ENCODE results near the gene CDRT15.

Gene CDRT15

DNA sequence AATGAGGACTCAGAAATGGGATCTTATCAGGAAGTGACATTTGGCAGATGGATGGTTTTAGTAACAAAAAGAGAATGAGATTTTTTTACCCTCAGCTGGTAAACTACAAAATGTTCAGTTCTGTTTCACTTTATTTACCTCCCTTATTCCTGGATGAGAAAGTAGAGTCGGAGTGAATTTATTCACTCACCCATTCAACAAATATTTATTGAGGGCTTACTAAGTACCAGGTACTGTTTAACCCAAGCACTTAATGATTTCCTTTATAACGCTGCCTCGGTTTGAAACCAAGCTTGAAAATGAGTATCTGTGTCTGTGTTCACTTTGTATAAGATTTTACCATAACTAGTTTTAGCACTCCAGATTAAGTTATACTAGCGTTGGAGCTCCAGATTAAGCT is 38.1 kb downstream of the CDRT15 start:
- no peaks in the 10 kb centered on the region for H3K9me3 ChIP-seq (ENCODE audit: control insufficient read depth, insufficient read depth, low read depth, low read length)
- ChIA-PET POLR2A (no interaction called here), CTCF (interaction anchor here (0.8 kb wide), 1 partner anchor 33 kb away, joined by 4 read pairs; no protein-coding TSS in a partner anchor)
- no peaks in the 10 kb centered on the region for H3K36me3 ChIP-seq (ENCODE audit: control insufficient read depth in 2 of 2, insufficient read depth in 1 of 2, low read length in 2 of 2)
- no peak for TF ChIP-seq ZBTB7A (tag by site-specific recombination; IDR thresholded peaks at IDR 0.05; ENCODE audit: low read depth)
- TF ChIP-seq ZNF707 (tag by site-specific recombination; IDR thresholded peaks at IDR 0.05): no peak
- no peak for TF ChIP-seq BCL11A (tag by site-specific recombination; IDR thresholded peaks at IDR 0.05; ENCODE audit: low read depth)
- TF ChIP-seq ZNF549 (tag by site-specific recombination; IDR thresholded peaks at IDR 0.05): no peak
- no peak for TF ChIP-seq ZNF157 (tag by site-specific recombination; IDR thresholded peaks at IDR 0.05)
- TF ChIP-seq, protein P1, sequence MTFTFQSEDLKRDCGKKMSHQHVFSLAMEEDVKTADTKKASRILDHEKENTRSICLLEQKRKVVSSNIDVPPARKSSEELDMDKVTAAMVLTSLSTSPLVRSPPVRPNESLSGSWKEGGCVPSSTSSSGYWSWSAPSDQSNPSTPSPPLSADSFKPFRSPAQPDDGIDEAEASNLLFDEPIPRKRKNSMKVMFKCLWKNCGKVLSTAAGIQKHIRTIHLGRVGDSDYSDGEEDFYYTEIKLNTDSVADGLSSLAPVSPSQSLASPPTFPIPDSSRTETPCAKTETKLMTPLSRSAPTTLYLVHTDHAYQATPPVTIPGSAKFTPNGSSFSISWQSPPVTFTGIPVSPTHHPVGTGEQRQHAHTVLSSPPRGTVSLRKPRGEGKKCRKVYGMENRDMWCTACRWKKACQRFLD (tag by site-specific recombination; IDR thresholded peaks at IDR 0.05): no peak
- no peak for TF ChIP-seq SP3 (tag by site-specific recombination; IDR thresholded peaks at IDR 0.05)
- no peak for TF ChIP-seq ZNF514 (tag by site-specific recombination; IDR thresholded peaks at IDR 0.05)
- no peak overlapping the region for H3K27ac ChIP-seq (ENCODE audit: extremely low read depth, low read depth, low read length)
- H3K4me3 ChIP-seq (ENCODE audit: low read depth, low read length): no peak overlapping the region
- peaks cover 10% of the 10 kb centered on the region for H3K4me1 ChIP-seq (ENCODE audit: control insufficient read depth, insufficient read depth, low read length)

DNA sequence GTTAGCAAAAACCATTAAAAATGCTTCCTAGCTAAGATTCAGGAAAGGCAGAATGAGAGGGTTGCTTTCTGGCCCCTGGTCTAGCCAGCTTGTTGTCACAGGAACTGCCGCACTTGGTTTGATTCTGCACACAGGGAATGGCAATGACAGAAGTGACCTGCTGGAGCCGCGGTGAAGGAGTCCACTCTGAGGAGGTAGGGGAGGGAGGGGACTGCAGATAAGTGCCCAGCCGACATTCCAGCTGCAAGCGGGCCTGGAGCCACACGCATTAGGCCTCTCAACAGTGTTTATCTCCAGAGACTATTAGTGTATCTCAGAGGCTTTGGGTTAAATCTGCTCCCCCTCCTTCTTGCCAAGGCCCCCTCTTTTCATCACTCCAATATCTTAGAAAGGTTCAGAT is 38.6 kb downstream of the CDRT15 start:
- Histone ChIP-seq H3K27ac (ENCODE audit: extremely low read depth, low read depth, low read length) (no peak overlapping the region), H3K4me3 (ENCODE audit: low read depth, low read length) (no peak overlapping the region), H3K36me3 (ENCODE audit: control insufficient read depth in 2 of 2, insufficient read depth in 1 of 2, low read length in 2 of 2) (no peaks in the 10 kb centered on the region), H3K9me3 (ENCODE audit: control insufficient read depth, insufficient read depth, low read depth, low read length) (no peaks in the 10 kb centered on the region), H3K4me1 (ENCODE audit: control insufficient read depth, insufficient read depth, low read length) (peaks cover 10% of the 10 kb centered on the region)
- ChIA-PET POLR2A (no interaction called here), CTCF (interaction anchor here (0.6 to 0.9 kb wide), 5 partner anchors 9 to 342 kb away, joined by 3 to 5 read pairs (median 4); no protein-coding TSS in a partner anchor)
- TF ChIP-seq YY2 (tag by site-specific recombination; IDR thresholded peaks at IDR 0.05) (no peak), ZNF37A (tag by site-specific recombination; IDR thresholded peaks at IDR 0.05) (no peak), ZNF366 (tag by site-specific recombination; conservative IDR thresholded peaks at IDR 0.05) (no peak), GFI1B (tag by site-specific recombination; IDR thresholded peaks at IDR 0.05) (no peak), BCL11B (tag by site-specific recombination; IDR thresholded peaks at IDR 0.05; ENCODE audit: low read depth) (no peak), ZNF561 (tag by site-specific recombination; IDR thresholded peaks at IDR 0.05; ENCODE audit: borderline replicate concordance) (no peak), ZNF623 (tag by site-specific recombination; IDR thresholded peaks at IDR 0.05) (no peak), ZNF24 (tag by site-specific recombination; IDR thresholded peaks at IDR 0.05) (no peak), ZXDB (tag by site-specific recombination; IDR thresholded peaks at IDR 0.05) (no peak), EGR2 (tag by site-specific recombination; IDR thresholded peaks at IDR 0.05; ENCODE audit: low read depth) (no peak)
- TF ChIP-seq, protein P2, sequence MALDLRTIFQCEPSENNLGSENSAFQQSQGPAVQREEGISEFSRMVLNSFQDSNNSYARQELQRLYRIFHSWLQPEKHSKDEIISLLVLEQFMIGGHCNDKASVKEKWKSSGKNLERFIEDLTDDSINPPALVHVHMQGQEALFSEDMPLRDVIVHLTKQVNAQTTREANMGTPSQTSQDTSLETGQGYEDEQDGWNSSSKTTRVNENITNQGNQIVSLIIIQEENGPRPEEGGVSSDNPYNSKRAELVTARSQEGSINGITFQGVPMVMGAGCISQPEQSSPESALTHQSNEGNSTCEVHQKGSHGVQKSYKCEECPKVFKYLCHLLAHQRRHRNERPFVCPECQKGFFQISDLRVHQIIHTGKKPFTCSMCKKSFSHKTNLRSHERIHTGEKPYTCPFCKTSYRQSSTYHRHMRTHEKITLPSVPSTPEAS (tag by site-specific recombination; IDR thresholded peaks at IDR 0.05): no peak

DNA sequence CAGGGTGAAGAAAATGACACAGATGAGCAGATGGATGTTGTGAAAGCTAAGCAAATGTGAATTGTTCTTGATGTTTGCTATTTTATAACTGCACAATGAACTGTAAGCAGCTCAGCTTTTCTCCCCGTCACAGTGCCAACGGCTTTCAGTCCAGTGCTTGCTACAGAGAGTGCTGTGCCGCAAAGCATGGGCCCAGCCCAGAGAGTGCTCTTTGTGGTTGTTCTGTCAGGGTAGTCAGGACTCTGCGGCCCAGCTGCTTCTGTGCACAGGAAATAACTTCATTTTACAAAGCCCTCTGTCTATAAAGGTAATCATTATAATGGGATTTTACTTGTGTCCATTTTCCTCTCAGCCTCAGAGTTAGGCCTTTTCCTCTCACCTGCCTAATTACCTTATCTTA is 39.1 kb downstream of the CDRT15 start:
- H3K4me1 ChIP-seq (ENCODE audit: control insufficient read depth, insufficient read depth, low read length): peaks cover 10% of the 10 kb centered on the region
- TF ChIP-seq, protein P3, sequence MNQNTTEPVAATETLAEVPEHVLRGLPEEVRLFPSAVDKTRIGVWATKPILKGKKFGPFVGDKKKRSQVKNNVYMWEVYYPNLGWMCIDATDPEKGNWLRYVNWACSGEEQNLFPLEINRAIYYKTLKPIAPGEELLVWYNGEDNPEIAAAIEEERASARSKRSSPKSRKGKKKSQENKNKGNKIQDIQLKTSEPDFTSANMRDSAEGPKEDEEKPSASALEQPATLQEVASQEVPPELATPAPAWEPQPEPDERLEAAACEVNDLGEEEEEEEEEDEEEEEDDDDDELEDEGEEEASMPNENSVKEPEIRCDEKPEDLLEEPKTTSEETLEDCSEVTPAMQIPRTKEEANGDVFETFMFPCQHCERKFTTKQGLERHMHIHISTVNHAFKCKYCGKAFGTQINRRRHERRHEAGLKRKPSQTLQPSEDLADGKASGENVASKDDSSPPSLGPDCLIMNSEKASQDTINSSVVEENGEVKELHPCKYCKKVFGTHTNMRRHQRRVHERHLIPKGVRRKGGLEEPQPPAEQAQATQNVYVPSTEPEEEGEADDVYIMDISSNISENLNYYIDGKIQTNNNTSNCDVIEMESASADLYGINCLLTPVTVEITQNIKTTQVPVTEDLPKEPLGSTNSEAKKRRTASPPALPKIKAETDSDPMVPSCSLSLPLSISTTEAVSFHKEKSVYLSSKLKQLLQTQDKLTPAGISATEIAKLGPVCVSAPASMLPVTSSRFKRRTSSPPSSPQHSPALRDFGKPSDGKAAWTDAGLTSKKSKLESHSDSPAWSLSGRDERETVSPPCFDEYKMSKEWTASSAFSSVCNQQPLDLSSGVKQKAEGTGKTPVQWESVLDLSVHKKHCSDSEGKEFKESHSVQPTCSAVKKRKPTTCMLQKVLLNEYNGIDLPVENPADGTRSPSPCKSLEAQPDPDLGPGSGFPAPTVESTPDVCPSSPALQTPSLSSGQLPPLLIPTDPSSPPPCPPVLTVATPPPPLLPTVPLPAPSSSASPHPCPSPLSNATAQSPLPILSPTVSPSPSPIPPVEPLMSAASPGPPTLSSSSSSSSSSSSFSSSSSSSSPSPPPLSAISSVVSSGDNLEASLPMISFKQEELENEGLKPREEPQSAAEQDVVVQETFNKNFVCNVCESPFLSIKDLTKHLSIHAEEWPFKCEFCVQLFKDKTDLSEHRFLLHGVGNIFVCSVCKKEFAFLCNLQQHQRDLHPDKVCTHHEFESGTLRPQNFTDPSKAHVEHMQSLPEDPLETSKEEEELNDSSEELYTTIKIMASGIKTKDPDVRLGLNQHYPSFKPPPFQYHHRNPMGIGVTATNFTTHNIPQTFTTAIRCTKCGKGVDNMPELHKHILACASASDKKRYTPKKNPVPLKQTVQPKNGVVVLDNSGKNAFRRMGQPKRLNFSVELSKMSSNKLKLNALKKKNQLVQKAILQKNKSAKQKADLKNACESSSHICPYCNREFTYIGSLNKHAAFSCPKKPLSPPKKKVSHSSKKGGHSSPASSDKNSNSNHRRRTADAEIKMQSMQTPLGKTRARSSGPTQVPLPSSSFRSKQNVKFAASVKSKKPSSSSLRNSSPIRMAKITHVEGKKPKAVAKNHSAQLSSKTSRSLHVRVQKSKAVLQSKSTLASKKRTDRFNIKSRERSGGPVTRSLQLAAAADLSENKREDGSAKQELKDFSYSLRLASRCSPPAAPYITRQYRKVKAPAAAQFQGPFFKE (tag by site-specific recombination; IDR thresholded peaks at IDR 0.05; ENCODE audit: borderline replicate concordance): no peak
- TF ChIP-seq ZNF530 (tag by site-specific recombination; IDR thresholded peaks at IDR 0.05; ENCODE audit: low read depth) (no peak), SETDB1 (IDR thresholded peaks at IDR 0.05; ENCODE audit: insufficient read length, low read length) (no peak), TCF7L2 (IDR thresholded peaks at IDR 0.05; ENCODE audit: borderline replicate concordance, low read depth, low read length) (no peak), ZNF426 (tag by site-specific recombination; IDR thresholded peaks at IDR 0.05) (no peak)
- TF ChIP-seq, protein P4, sequence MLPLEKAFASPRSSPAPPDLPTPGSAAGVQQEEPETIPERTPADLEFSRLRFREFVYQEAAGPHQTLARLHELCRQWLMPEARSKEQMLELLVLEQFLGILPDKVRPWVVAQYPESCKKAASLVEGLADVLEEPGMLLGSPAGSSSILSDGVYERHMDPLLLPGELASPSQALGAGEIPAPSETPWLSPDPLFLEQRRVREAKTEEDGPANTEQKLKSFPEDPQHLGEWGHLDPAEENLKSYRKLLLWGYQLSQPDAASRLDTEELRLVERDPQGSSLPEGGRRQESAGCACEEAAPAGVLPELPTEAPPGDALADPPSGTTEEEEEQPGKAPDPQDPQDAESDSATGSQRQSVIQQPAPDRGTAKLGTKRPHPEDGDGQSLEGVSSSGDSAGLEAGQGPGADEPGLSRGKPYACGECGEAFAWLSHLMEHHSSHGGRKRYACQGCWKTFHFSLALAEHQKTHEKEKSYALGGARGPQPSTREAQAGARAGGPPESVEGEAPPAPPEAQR (tag by site-specific recombination; IDR thresholded peaks at IDR 0.05): no peak

More for the DNA sequence above, 39.1 kb downstream of the CDRT15 start:
- H3K9me3 ChIP-seq (ENCODE audit: control insufficient read depth, insufficient read depth, low read depth, low read length): no peaks in the 10 kb centered on the region
- H3K27ac ChIP-seq (ENCODE audit: extremely low read depth, low read depth, low read length): no peak overlapping the region
- H3K4me3 ChIP-seq (ENCODE audit: low read depth, low read length): no peak overlapping the region
- ChIA-PET POLR2A (no interaction called here), CTCF (interaction anchor here (0.6 to 0.9 kb wide), 4 partner anchors 9 to 343 kb away, joined by 3 to 5 read pairs (median 4); no protein-coding TSS in a partner anchor)
- no peaks in the 10 kb centered on the region for H3K36me3 ChIP-seq (ENCODE audit: control insufficient read depth in 2 of 2, insufficient read depth in 1 of 2, low read length in 2 of 2)
